Posterior vena cava (tissue), 2 donors: ENCODE measurements around the gene TJP2. TPM values are rescaled to one million over a fixed set of nuclear protein-coding genes. Genes with fewer than 3 reads are reported as not detected.

Source experiments
- DNase-seq: peaks from one replicate; pipeline ENCODE4 v3.0.0-alpha.2; 2020; ENCODE audit warnings: low spot score
- intact Hi-C, 2 donors: fragments of 100-400 bp; cut with DNase I; formaldehyde crosslinking; loops; one replicate each; pipeline versions ENCODE4 v1.14.1 to v1.14.2; 2022 to 2023
- total RNA-seq, 2 donors: library from RNA; stranded (reverse); fragmentation: NEBNext Ultra II Directional; extraction: Animal tissue kit (Norgen Biotek cat#: 25700); gene quantifications; one replicate each; pipeline ENCODE4 v1.2.1, GENCODE V29; 2021
- donor health status: DM: yes; HTN: yes; CAD: no.
- donor health status: DM: yes; HTN: yes; CAD: no.

TJP2 gene
- total RNA-seq, 2 donors from 2014 or later = 83.5 to 85.1 TPM

DNA sequence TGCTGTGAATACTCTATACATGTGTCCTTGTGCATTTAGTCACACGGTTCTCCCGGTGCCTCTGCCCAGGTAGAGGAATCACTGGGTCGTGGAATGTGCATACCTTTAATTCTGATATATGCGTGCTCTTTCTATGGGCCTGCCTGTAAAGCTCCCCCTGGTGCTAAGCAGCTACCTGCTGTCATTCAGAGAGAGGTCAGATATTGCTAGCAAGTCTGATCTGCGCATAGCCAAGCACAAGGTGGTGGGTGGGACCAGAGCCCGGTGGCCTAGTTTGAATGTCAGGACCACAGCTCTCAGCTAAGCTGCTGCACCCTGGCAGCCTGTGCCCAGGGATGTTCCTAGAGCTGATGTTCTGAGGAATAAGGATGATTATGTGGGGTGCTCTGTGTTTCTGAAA is 33.4 kb downstream of the TJP2 start:
- no peak for DNase-seq
- intact Hi-C loops = no loop called here

GRCh38 chr9:69211424-69212036 is 37.5 kb downstream of the TJP2 start:
- DNase-seq = no peak

GRCh38 chr9:69213647-69214046 is 39.6 kb downstream of the TJP2 start:
- no peak for DNase-seq
- intact Hi-C loops = no loop called here

More at GRCh38 chr9:69211424-69212036, 37.5 kb downstream of the TJP2 start:
- intact Hi-C loops = no loop called here

DNA sequence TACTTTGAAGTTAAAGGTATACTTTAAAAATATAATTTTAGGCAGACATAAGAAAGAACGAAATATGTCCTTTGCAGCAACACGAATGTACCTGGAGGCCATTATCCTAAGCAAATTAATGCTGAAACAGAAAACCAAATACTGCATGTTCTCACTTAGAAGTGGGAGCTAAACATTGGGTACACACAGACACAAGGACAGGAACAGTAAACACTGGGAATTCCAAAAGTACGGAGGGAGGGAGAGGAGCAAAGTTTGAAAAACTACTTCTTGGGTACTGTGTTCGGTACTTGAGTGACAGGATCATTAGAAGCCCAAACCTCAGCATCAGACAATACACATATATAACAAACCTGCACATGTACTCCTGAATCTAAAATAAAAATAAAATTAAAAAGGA is 40.9 kb downstream of the TJP2 start:
- no peak for DNase-seq
- intact Hi-C loops = no loop called here

DNA sequence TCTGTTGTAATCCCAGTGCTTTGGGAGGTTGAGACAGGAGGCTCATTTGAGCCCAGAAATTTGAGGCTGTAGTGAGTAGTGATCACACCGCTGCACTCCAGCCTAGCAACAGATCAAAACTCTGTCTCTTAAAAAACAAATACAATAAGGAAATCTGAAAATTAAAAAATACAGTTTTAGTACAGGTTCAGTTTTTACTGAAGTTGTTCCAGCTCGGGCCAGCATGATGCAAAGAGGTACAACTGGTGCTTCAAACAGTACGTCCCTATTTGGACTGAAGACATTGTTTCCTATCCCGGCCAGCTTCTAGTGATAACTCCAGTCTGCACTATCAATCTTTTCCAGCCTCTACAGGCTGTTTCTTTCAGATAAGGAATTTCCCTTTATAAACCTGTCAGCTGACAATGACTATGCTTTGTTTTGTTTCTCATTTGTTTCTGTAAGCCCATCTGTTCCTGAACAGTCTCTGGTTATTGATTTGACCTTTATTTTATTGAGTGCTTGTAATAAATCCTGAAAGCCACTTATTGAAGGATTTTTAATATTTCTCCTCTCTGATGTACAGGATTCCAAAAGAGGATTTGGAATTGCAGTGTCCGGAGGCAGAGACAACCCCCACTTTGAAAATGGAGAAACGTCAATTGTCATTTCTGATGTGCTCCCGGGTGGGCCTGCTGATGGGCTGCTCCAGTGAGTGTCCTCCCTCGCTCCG is 41.9 kb downstream of the TJP2 start:
- intact Hi-C loops = no loop called here
- DNase-seq = no peak

DNA sequence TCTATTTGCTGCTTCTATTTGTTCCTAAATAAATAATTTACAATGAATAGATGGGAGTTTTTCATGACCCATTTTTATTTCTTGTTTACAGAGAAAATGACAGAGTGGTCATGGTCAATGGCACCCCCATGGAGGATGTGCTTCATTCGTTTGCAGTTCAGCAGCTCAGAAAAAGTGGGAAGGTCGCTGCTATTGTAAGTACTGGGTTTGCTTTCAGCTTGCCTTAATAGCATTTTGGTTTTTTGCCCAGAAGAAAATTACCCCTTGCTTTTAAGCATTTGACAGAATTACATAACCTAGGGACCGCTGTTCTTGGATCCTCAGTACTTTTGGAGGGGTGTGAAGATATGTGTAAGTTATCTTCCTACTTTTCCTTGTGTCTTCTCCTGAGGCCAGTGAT is 44.1 kb downstream of the TJP2 start:
- intact Hi-C loops = no loop called here
- DNase-seq = no peak

DNA sequence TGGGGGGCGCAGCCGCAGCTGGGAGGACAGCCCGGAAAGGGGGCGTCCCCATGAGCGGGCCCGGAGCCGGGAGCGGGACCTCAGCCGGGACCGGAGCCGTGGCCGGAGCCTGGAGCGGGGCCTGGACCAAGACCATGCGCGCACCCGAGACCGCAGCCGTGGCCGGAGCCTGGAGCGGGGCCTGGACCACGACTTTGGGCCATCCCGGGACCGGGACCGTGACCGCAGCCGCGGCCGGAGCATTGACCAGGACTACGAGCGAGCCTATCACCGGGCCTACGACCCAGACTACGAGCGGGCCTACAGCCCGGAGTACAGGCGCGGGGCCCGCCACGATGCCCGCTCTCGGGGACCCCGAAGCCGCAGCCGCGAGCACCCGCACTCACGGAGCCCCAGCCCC is 47.0 kb downstream of the TJP2 start:
- DNase-seq = no peak
- intact Hi-C loops = no loop called here

- intact Hi-C loops = no loop called here
- DNase-seq = no peak
Observed at GRCh38 chr9:69222970-69223369, 48.9 kb downstream of the TJP2 start.

GRCh38 chr9:69223605-69224004 is 49.5 kb downstream of the TJP2 start:
- intact Hi-C loops = no loop called here
- no peak for DNase-seq

- no peak for DNase-seq
- intact Hi-C loops = no loop called here
Observed at GRCh38 chr9:69229367-69229766, 55.3 kb downstream of the TJP2 start.

GRCh38 chr9:69232135-69232534 is 58.1 kb downstream of the TJP2 start:
- DNase-seq = no peak

GRCh38 chr9:69234683-69235082 is 60.6 kb downstream of the TJP2 start:
- intact Hi-C loops = loop anchor here in 1 of 2 donors (5.0 kb wide), 1 partner anchor 422 kb away; no protein-coding TSS in a partner anchor
- DNase-seq = no peak

More at GRCh38 chr9:69232135-69232534, 58.1 kb downstream of the TJP2 start:
- intact Hi-C loops = no loop called here

DNA sequence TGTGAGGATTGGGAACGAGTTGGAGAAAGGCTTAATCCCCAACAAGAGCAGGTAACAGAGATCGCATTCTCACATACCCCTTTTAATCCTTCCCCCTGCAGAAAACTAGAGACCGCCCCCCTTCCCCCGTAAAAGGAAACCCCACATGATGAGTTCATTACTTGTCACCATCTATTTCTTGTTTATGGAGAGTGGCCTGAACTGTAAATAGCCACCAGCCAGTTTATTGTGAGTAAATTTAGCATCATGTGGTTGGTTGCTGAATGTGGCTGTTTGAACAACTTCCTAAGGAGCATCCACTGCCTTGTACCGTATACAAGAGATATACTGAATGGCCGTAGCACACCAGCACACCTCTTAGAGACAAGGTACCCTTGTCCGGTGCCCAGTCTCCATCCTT is 62.1 kb downstream of the TJP2 start:
- intact Hi-C loops = loop anchor here in 1 of 2 donors (5.0 kb wide), 1 partner anchor 424 kb away; no protein-coding TSS in a partner anchor
- no peak for DNase-seq

- intact Hi-C loops = loop anchor here in 1 of 2 donors (5.0 kb wide), 1 partner anchor 425 kb away; no protein-coding TSS in a partner anchor
- DNase-seq = no peak
Observed at GRCh38 chr9:69237702-69238295, 63.7 kb downstream of the TJP2 start.

GRCh38 chr9:69243116-69243515 is 69.0 kb downstream of the TJP2 start:
- no peak for DNase-seq
- intact Hi-C loops = no loop called here

DNA sequence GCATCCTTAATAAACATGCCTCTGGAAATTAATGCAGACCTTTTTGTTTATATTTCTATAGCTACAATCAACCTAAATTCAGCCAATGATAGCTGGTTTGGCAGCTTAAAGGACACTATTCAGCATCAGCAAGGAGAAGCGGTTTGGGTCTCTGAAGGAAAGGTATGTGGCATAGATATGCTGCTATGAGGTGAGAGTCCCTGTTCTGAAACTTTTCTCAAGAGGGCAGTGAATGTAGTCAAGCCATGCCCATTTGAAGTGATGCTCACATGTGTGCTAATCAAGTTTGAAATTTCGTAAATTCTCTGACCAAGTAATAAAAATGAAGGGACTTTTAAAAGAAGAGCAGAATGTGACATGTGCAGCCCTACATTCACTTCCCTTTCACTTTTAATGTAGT is 72.6 kb downstream of the TJP2 start:
- intact Hi-C loops = no loop called here

DNA sequence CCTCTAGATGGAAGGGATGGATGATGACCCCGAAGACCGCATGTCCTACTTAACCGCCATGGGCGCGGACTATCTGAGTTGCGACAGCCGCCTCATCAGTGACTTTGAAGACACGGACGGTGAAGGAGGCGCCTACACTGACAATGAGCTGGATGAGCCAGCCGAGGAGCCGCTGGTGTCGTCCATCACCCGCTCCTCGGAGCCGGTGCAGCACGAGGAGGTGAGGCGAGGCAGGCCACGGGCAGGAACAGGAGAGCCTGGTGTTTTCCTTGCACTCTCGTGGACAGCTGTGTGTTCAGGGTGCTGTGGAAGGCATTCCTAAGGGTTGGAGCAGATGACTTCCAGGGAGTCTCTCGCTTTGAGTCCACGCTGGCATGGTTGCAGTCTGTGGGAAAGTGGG is 73.9 kb downstream of the TJP2 start:
- intact Hi-C loops = no loop called here
- no peak for DNase-seq

More for the DNA sequence above, 72.6 kb downstream of the TJP2 start:
- no peak for DNase-seq

GRCh38 chr9:69249337-69249736 is 75.3 kb downstream of the TJP2 start:
- intact Hi-C loops = no loop called here
- no peak for DNase-seq

- intact Hi-C loops = no loop called here
- DNase-seq = no peak
Observed at GRCh38 chr9:69250681-69251080, 76.6 kb downstream of the TJP2 start.

GRCh38 chr9:69252436-69252835 is 78.4 kb downstream of the TJP2 start:
- intact Hi-C loops = no loop called here
- DNase-seq = no peak

GRCh38 chr9:69253057-69253456 is 79.0 kb downstream of the TJP2 start:
- intact Hi-C loops = no loop called here
- no peak for DNase-seq
